IPS-NIHi7 (cell line): ENCODE measurements around the gene SLCO4A1.

ENCODE experiments used
- DNase-seq: peaks from one replicate; pipeline ENCODE4 v3.0.0; 2012; ENCODE audit warnings: mixed read lengths; ENCODE audit errors: extremely low spot score

The SLCO4A1 gene

DNA sequence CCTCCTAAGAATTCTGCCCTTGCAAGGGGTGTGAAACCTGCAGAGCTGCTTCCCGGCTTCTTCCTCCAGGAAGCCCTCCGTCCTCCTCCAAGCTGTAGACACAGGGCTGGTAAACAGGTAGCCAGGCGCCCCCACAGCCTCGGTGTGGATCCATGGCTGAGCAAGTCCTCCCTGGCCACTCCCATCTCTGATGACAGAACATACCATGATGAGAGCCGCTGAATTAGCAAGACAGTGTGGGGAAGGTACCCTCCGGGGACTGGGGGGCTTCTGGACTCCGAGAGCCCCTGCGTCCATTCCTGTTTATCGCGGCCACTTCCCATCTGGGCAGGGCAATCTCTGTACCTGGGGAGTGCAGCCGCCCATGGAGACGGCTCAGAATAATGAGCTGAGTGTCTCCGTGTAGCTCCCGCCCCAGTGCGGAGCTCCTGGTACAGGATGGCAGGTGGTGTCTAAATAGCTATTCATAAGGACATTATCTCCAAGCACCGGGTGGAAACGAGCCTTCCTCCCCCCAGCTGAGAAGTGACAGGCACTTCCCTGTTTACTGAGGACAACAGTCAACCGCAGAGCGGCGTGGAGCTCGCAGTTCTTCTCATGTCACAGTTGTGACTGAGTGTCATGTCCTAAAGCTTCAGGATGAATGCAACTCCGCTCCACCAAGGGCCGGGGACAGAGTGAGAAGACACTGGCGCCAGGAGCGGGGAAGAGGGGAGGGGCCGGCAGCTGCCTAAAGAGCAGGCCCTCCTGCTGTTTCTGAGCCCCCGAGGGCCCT is 43.7 kb downstream of the SLCO4A1 start:
- no peak for DNase-seq

GRCh38 chr20:62686869-62687830 is 44.8 kb downstream of the SLCO4A1 start:
- no peak for DNase-seq

DNA sequence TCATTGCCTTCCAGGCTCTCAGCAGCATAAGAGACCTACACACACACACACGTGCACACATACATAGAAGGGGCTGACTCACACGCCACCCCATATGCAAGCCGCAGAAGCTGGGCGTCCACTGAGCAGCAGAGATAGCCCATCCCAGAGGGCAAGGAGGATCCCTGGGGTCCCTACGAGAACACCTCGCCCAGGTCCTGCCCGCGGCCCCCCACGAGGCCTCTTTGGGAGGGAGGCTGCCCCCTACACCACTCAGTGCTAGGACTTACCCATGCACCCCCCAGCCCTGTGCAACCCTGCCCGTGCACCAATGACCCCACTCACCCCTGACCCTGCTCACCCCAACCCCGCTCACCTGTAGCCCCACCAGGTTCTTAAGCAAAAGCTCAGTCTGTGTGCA is 45.8 kb downstream of the SLCO4A1 start:
- no peak for DNase-seq

DNA sequence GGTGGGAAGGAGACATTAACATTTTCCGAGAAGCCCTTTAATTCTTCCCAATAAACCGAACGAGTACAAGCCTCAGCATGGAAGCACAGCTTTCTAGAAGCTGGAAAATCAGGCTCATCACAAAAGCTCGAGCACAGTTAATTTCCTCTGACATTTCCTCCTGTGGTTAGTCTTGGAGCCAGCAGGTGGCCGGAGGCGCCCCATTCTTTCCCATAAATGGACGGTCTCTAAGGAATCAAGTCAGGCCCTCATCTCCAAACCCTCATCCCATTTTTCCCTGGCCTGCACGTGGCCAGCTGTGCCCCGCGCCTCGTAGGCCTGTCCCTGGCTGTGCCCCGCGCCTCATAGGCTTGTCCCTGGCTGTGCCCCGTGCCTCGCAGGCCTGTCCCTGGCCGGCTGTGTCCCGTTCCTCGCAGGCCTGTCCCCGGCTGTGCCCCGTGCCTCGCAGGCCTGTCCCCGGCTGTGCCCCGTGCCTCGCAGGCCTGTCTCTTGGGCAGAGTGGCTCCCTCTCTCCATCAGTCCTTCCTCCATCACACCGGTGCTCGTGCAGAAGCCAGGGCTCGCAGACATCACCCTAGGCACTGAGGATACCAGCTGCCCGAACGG is 46.7 kb downstream of the SLCO4A1 start:
- DNase-seq, result no peak

DNA sequence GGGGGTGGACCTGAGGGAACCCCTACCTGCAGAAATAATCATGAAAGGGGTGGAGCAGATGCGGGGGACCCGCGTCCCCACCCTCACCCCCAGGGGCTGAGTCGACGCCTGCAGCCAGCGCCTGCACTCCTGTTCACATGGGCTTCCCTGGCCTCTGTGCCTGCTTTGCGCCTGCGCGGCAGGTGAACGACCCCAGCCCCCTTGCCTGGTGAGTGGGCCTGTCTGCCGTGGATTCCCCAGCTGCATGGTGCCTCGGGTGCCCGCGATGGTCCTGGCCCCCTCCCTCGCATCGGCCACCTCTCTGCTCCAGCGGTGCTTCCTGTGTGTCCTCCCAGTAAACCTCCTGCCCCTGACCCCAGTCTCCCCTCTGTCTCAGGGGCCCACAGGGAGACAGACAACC is 47.6 kb downstream of the SLCO4A1 start:
- DNase-seq, result no peak

- DNase-seq, result no peak
Observed at GRCh38 chr20:62690261-62690820, 48.0 kb downstream of the SLCO4A1 start.

- DNase-seq, result no peak
Observed at GRCh38 chr20:62691487-62691886, 49.2 kb downstream of the SLCO4A1 start.

- DNase-seq, result no peak
Observed at GRCh38 chr20:62692176-62692575, 49.9 kb downstream of the SLCO4A1 start.

DNA sequence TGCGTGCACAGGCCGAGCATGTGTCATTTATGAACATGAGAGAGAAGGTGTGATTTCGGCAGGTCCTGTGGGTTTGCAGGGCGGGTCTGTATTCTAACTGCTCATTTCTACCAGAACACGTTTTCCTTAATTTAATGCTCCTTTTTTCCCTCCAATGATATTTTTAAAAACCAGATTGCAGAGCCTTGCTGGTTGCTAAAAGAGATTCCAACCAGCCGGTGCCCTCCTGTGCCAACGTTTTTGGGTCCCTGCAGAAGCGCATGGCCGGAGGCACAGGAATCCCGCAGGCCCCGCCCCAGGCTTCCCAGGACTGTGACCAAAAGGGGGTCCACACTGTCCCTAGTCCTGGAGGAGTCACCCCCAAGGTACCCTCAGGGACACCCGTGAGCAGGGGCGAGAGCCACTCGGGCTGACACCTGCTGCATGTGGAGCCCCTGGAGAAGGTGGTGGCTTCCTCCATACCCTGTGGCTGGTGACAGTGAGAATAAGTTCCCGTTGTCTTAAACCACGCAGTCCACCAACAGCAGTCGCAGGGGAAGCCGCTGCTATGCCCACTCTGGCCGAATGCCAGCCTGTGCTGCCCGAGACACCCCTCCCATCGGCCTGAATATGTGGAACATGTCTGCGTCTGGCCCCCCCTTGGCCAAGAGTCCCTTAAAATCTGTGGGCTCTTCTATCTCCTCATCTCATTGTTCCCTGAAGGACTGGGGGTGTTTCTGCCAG is 50.7 kb downstream of the SLCO4A1 start:
- DNase-seq, result no peak

- DNase-seq, result no peak
Observed at GRCh38 chr20:62693524-62693922, 51.2 kb downstream of the SLCO4A1 start.

- DNase-seq, result no peak
Observed at GRCh38 chr20:62694106-62694505, 51.8 kb downstream of the SLCO4A1 start.

- no peak for DNase-seq
Observed at GRCh38 chr20:62694868-62695267, 52.6 kb downstream of the SLCO4A1 start.

- DNase-seq, result no peak
Observed at GRCh38 chr20:62695448-62696414, 53.4 kb downstream of the SLCO4A1 start.

GRCh38 chr20:62696434-62696957 is 54.2 kb downstream of the SLCO4A1 start:
- DNase-seq, result no peak

DNA sequence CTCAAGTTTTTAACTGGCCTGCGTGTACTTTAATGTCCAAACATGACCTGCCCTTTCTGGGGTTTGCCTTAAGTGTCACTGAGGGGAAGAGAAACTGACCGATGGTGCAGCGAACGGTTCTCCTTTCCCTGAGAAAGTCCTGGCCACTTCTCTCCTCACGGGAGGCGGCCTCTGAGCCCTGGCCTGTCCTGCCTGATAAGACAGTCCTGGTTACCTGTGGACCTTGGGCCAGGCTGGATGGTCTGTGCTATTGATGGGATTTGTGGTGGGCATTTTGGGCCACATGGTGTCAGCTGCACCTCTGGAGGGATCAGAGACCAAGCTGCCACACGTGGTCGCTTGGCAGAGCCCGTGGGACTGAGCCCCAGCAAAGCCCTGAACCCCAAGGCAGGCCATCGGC is 54.7 kb downstream of the SLCO4A1 start:
- no peak for DNase-seq

- DNase-seq, result no peak
Observed at GRCh38 chr20:62697468-62697912, 55.2 kb downstream of the SLCO4A1 start.

DNA sequence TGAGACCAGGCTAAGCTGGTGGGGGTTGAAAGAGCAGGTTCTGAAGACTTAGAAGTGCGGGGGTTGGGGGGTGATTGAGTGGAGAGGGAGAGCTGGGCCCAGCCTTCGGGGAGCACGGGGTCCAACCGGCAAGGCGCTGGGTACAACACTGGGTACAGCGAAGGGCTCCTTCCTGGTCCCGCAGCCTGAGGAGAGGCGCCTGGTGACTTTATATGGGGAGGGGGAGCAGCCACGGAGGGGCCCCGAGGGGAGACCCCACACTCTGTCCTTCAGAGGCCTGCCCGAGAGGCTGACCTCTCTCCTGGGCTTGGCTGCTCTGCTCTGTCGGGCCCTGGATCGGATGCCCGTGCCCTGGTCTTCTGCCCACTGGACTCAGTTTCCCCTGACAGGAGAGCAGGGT is 55.9 kb downstream of the SLCO4A1 start:
- no peak for DNase-seq

GRCh38 chr20:62699296-62699695 is 57.0 kb downstream of the SLCO4A1 start:
- DNase-seq, result no peak

GRCh38 chr20:62699741-62700140 is 57.4 kb downstream of the SLCO4A1 start:
- DNase-seq, result no peak
